H1 (cell line): ENCODE measurements around the gene MYL3. TPM values are rescaled to one million over a fixed set of nuclear protein-coding genes. Genes with fewer than 3 reads are reported as not detected.
A peak's percentile ranks its signal among the peaks of the same experiment; 100 is the strongest.

Source experiments
- CTCF ChIA-PET: fragments of 300-600 bp; sonication (Branson Sonifier 250); formaldehyde crosslinking; loops from one replicate; lab custom pipeline; 2021; ENCODE audit not compliant: partially characterized antibody; lab: Charles Lee
- POLR2A ChIA-PET: fragments of 300-600 bp; sonication (Branson Sonifier 250); formaldehyde crosslinking; loops from one replicate; lab custom pipeline; 2021; ENCODE audit warnings: inconsistent platforms; ENCODE audit not compliant: partially characterized antibody; lab: Charles Lee
- DNase-seq, 2 experiments: peaks; one replicate each; pipeline versions ENCODE4 v3.0.0 to v3.0.0-alpha.2; 2010 to 2022; ENCODE audit warnings: low spot score in 2 of 2, low read depth in 1 of 2, mixed read lengths in 1 of 2
- FAIRE-seq: peaks from 2 replicates; lab custom pipeline; 2011; peaks lifted over from hg19 to GRCh38; lab: Jason Lieb, UNC
- H2AFZ ChIP-seq: 2 replicates; pipeline ENCODE4 v1.8.1; 2012; ENCODE audit warnings: low read length, inconsistent platforms
- H2AK5ac ChIP-seq: 2 replicates; pipeline ENCODE4 v1.6.1; 2013; ENCODE audit warnings: low read depth, low read length
- H2BK120ac ChIP-seq: replicated peaks from 2 replicates; pipeline ENCODE3; 2013; ENCODE audit warnings: low read depth, low read length, inconsistent platforms
- H2BK12ac ChIP-seq: 2 replicates; pipeline ENCODE4 v1.6.1; 2013; ENCODE audit warnings: low read depth, low read length
- H2BK15ac ChIP-seq: 2 replicates; pipeline ENCODE4 v1.6.1; 2013; ENCODE audit warnings: low read length
- H2BK20ac ChIP-seq: 2 replicates; pipeline ENCODE4 v1.6.1; 2013; ENCODE audit warnings: low read length
- H2BK5ac ChIP-seq: 2 replicates; pipeline ENCODE4 v1.6.1; 2013; ENCODE audit warnings: low read depth, low read length
- H3K14ac ChIP-seq: 2 replicates; pipeline ENCODE4 v1.6.1; 2013; ENCODE audit warnings: inconsistent platforms; ENCODE audit not compliant: insufficient read length
- H3K18ac ChIP-seq: 2 replicates; pipeline ENCODE4 v1.6.1; 2013; ENCODE audit warnings: low read length; ENCODE audit errors: extremely low read depth
- H3K23ac ChIP-seq: 2 replicates; pipeline ENCODE4 v1.6.1; 2013; ENCODE audit warnings: inconsistent platforms; ENCODE audit not compliant: insufficient read length
- H3K23me2 ChIP-seq: 2 replicates; pipeline ENCODE4 v1.6.1; 2013; ENCODE audit warnings: low read depth, low read length
- H3K27ac ChIP-seq: 2 replicates; pipeline ENCODE4 v1.6.1; 2011; ENCODE audit warnings: low read depth, low read length, inconsistent platforms
- H3K27me3 ChIP-seq, 4 experiments: replicated peaks in 1 of 4; 1 replicate in 1 of 4; 2 replicates in 3 of 4; pipeline versions ENCODE4 v1.6.1 to v1.8.1; 2011 to 2013; ENCODE audit warnings: low read length in 3 of 4, mild to moderate bottlenecking in 3 of 4, inconsistent platforms in 2 of 4, mixed read lengths in 2 of 4, moderate library complexity in 1 of 4; ENCODE audit not compliant: control insufficient read depth in 3 of 4, insufficient read depth in 3 of 4; ENCODE audit errors: extremely low read depth in 1 of 4
- H3K36me3 ChIP-seq, 4 experiments: 2 replicates each; pipeline versions ENCODE4 v1.6.1 to v1.8.1; 2011 to 2013; ENCODE audit warnings: mild to moderate bottlenecking in 4 of 4, low read length in 3 of 4, moderate library complexity in 2 of 4, control low read depth in 1 of 4, inconsistent platforms in 1 of 4; ENCODE audit not compliant: insufficient read depth in 4 of 4, control insufficient read depth in 2 of 4
- H3K4ac ChIP-seq: replicated peaks from 2 replicates; pipeline ENCODE3; 2013; ENCODE audit warnings: low read length, low read depth, mixed read lengths, inconsistent platforms; ENCODE audit not compliant: insufficient read length
- H3K4me1 ChIP-seq, 4 experiments: replicated peaks in 1 of 4; 1 replicate in 1 of 4; 2 replicates in 3 of 4; pipeline versions ENCODE4 v1.6.1 to v1.8.1; 2011 to 2013; ENCODE audit warnings: low read length in 3 of 4, inconsistent platforms in 2 of 4, mixed read lengths in 1 of 4; ENCODE audit not compliant: insufficient read depth in 4 of 4, control insufficient read depth in 3 of 4
- H3K4me2 ChIP-seq, 2 experiments: 2 replicates each; pipeline versions ENCODE4 v1.6.1 to v1.8.1; 2011 to 2013; ENCODE audit warnings: low read depth in 2 of 2, low read length in 2 of 2, control low read depth in 1 of 2, inconsistent platforms in 1 of 2, mild to moderate bottlenecking in 1 of 2; ENCODE audit not compliant: insufficient read depth in 1 of 2
- H3K4me3 ChIP-seq, 4 experiments: fragments of 200-600, 300-600 bp in 1 of 4; sonication (generic), shearing (Covaris generic), sonication (Bioruptor Twin) in 1 of 4; 2 replicates each; pipeline versions ENCODE4 v1.5.1 to v1.8.1; 2011 to 2016; ENCODE audit warnings: low read length in 4 of 4, low read depth in 3 of 4, control low read depth in 2 of 4, inconsistent platforms in 2 of 4, mild to moderate bottlenecking in 2 of 4, mixed read lengths in 1 of 4, moderate library complexity in 1 of 4; ENCODE audit not compliant: insufficient read depth in 2 of 4; ENCODE audit errors: extremely low read depth in 1 of 4
- H3K56ac ChIP-seq: replicated peaks from 2 replicates; pipeline ENCODE3; 2013; ENCODE audit warnings: low read depth, mild to moderate bottlenecking, mixed read lengths, low read length, inconsistent platforms; ENCODE audit not compliant: insufficient read length
- H3K79me1 ChIP-seq: 2 replicates; pipeline ENCODE4 v1.6.1; 2013; ENCODE audit warnings: low read depth, low read length, control low read depth
- H3K79me2 ChIP-seq, 2 experiments: 2 replicates each; pipeline versions ENCODE4 v1.6.1 to v1.8.1; 2012 to 2013; ENCODE audit warnings: low read length in 2 of 2, mild to moderate bottlenecking in 2 of 2, inconsistent platforms in 1 of 2; ENCODE audit not compliant: insufficient read depth in 2 of 2, control insufficient read depth in 1 of 2
- H3K9ac ChIP-seq, 4 experiments: replicated peaks in 1 of 4; 1 replicate in 1 of 4; 2 replicates in 3 of 4; pipeline versions ENCODE4 v1.6.1 to v1.8.1; 2011 to 2013; ENCODE audit warnings: low read depth in 3 of 4, low read length in 3 of 4, control low read depth in 2 of 4, mild to moderate bottlenecking in 2 of 4, moderate library complexity in 2 of 4, inconsistent platforms in 1 of 4; ENCODE audit errors: extremely low read depth in 1 of 4
- H3K9me3 ChIP-seq, 2 experiments: 2 replicates each; pipeline versions ENCODE4 v1.6.1 to v1.8.1; 2012 to 2013; ENCODE audit warnings: mild to moderate bottlenecking in 2 of 2, moderate library complexity in 2 of 2, control low read depth in 1 of 2, inconsistent platforms in 1 of 2, low read depth in 1 of 2, low read length in 1 of 2, mixed read lengths in 1 of 2; ENCODE audit not compliant: insufficient read depth in 2 of 2
- H4K20me1 ChIP-seq, 2 experiments: replicated peaks in 1 of 2; 2 replicates each; pipeline versions ENCODE3 to v1.8.1; 2011 to 2013; ENCODE audit warnings: inconsistent platforms in 2 of 2, low read length in 2 of 2, mild to moderate bottlenecking in 1 of 2; ENCODE audit not compliant: insufficient read depth in 2 of 2, control insufficient read depth in 1 of 2
- H4K5ac ChIP-seq: 2 replicates; pipeline ENCODE4 v1.6.1; 2013; ENCODE audit warnings: low read length, low read depth, mixed read lengths, inconsistent platforms; ENCODE audit not compliant: insufficient read length
- H4K8ac ChIP-seq: 2 replicates; pipeline ENCODE4 v1.8.0; 2013; ENCODE audit warnings: mild to moderate bottlenecking, moderate library complexity, low read length, inconsistent platforms; ENCODE audit not compliant: insufficient read depth; ENCODE audit errors: extremely low read depth
- H4K91ac ChIP-seq: replicated peaks from 2 replicates; pipeline ENCODE3; 2013; ENCODE audit warnings: low read length, mixed read lengths, inconsistent platforms; ENCODE audit not compliant: insufficient read length
- E2F6 ChIP-seq: IDR thresholded peaks from 2 replicates; pipeline ENCODE4 v1.6.1; 2012; ENCODE audit warnings: inconsistent platforms
- EZH2 ChIP-seq: fragments of 200-600 bp; sonication (generic); IDR thresholded peaks from 2 replicates; pipeline ENCODE4 v1.7.1; 2012; ENCODE audit warnings: low read depth, mild to moderate bottlenecking, moderate library complexity, low read length, inconsistent platforms; ENCODE audit not compliant: severe bottlenecking
- KDM4A ChIP-seq: IDR thresholded peaks from one replicate; pipeline ENCODE4 v1.7.1; 2012; ENCODE audit warnings: low read depth, mild to moderate bottlenecking, moderate library complexity, low read length, inconsistent platforms; ENCODE audit not compliant: severe bottlenecking
- KDM5A ChIP-seq: fragments of 200-600 bp; IDR thresholded peaks from 2 replicates; pipeline ENCODE4 v1.7.1; 2012; ENCODE audit warnings: mild to moderate bottlenecking, low read length, inconsistent platforms, mixed read lengths
- MAX ChIP-seq: IDR thresholded peaks from 2 replicates; pipeline ENCODE4 v1.6.1; 2012; ENCODE audit warnings: inconsistent platforms
- SRF ChIP-seq: IDR thresholded peaks from 2 replicates; pipeline ENCODE4 v1.6.1; 2011; ENCODE audit warnings: mild to moderate bottlenecking, low read depth, low read length, moderate library complexity
- SUZ12 ChIP-seq: fragments of 200-600 bp; sonication (generic); IDR thresholded peaks from 2 replicates; pipeline ENCODE4 v1.6.1; 2012; ENCODE audit warnings: mild to moderate bottlenecking, inconsistent platforms, low read length, moderate library complexity, mixed read lengths
- WGBS, 2 experiments: shearing (Covaris generic) in 1 of 2; methylation state at CpG; one replicate each; pipeline versions ENCODE4 v1.1.6 to v1.1.7; 2013 to 2015; ENCODE audit warnings: low lambda C conversion rate in 2 of 2, mixed read lengths in 2 of 2, inconsistent platforms in 1 of 2, low coverage in 1 of 2, missing lambda C conversion rate in 1 of 2; ENCODE audit not compliant: insufficient replicate concordance in 2 of 2, insufficient coverage in 1 of 2, insufficient read length in 1 of 2; ENCODE audit errors: extremely low coverage in 1 of 2, missing lambda C conversion rate in 1 of 2; 5-methylcytosine and 5-hydroxymethylcytosine counted together
- polyA plus RNA-seq, 7 experiments: library from polyadenylated mRNA; depleted of rRNA in 3 of 7; stranded (reverse) in 5 of 7; unstranded in 2 of 7; fragments of >200 nt in 5 of 7; fragments of 200-250 nt in 2 of 7; gene quantifications; 1 replicate in 5 of 7; 2 replicates in 1 of 7; 4 replicates in 1 of 7; pipeline versions ENCODE4 v1.2.1 to v1.2.3, GENCODE V29; 2011 to 2013; ENCODE audit warnings: missing spikeins in 2 of 7, mixed read lengths in 2 of 7
- total RNA-seq: library from RNA; stranded (reverse); fragmentation: NEBNext Ultra II Directional; extraction: Animal tissue kit (Norgen Biotek cat#: 25700); gene quantifications from 2 replicates; pipeline ENCODE4 v1.2.1, GENCODE V29; 2021

MYL3 gene
- total and polyA plus RNA-seq, 2 of the 8 experiments (the other 6 are each of a cell fraction or from before 2014, with no cell fraction given): 0.06 TPM; not detected in 1

DNA sequence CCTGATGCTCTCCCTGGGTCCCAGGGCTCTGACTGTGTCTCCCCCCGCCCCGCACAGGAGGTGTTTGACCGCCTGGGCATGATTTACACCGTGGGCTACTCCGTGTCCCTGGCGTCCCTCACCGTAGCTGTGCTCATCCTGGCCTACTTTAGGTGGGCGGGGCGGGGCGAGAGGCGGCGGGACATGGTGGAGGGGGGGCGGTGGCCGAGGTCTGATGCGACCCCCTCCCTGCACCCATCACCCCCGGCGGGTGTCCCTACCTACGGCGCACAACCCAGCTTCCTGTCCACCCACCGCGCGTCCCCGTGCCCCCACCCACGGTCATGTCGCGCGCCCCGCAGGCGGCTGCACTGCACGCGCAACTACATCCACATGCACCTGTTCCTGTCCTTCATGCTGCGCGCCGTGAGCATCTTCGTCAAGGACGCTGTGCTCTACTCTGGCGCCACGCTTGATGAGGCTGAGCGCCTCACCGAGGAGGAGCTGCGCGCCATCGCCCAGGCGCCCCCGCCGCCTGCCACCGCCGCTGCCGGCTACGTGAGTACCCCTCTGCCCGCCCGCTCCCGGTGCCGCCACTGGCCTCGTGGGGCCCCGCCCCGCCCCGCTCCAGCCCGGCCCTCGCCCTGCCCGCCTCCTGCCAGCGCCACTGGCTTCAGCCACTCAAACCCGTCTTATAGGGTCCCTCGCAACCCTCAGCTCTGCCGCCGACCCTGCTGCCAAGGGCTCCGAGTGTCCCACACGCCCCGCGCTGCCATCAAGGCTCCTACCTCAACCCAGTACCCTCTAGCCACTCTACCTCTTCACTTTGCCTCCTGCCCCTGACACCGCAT is 35.3 kb upstream of the MYL3 start:
- CTCF ChIA-PET: interaction anchor here (0.7 to 13.3 kb wide), 21 partner anchors 8 to 234 kb away, joined by 3 to 91 read pairs (median 5); partner anchors contain the start of gene MYL3
- H3K4me3 ChIP-seq: peak overlapping the region in 2 of 4 experiments; percentile 14 to 51; a peak in 3 of 8 replicates

More for the DNA sequence above, 35.3 kb upstream of the MYL3 start:
- Histone ChIP-seq H3K56ac (no peak overlapping the region), H3K79me2 (no peaks in the 10 kb centered on the region), H3K79me1 (no peaks in the 10 kb centered on the region), H3K23me2 (peaks cover 5% of the 10 kb centered on the region; the same call in 1 of the 2 replicates), H2BK120ac (no peak overlapping the region), H2BK5ac (no peak overlapping the region), H3K18ac (no peak overlapping the region), H2BK20ac (no peak overlapping the region), H2BK12ac (no peak overlapping the region), H4K20me1 (peaks cover 0 to 2% of the 10 kb centered on the region in 2 experiments), H3K23ac (no peak overlapping the region), H3K36me3 (no peaks in the 10 kb centered on the region), H4K5ac (no peak overlapping the region), H3K27ac (no peak overlapping the region), H4K91ac (no peak overlapping the region)
- FAIRE-seq: no peak
- DNase-seq: peak in 1 of 2 experiments; percentile 72
- WGBS, 2 experiments: 39% methylated on average over 28 of the region's 71 CpGs; no CpG with 5 or more reads in 1 of the 2 experiments
- no peak for TF ChIP-seq SRF
- TF ChIP-seq SUZ12: peak; percentile 45; the same call in 1 of the 2 replicates
- TF ChIP-seq KDM4A: peak; percentile 40
- TF ChIP-seq MAX: peak; percentile 65; the same call in 1 of the 2 replicates
- no peak for TF ChIP-seq KDM5A
- TF ChIP-seq EZH2: peak; percentile 44
- peak; percentile 37 for TF ChIP-seq E2F6
- TF ChIP-seq, all 59 proteins: peak for 5
- H3K4ac ChIP-seq: no peak overlapping the region
- POLR2A ChIA-PET: interaction anchor here (0.5 to 1.7 kb wide), 5 partner anchors 16 to 313 kb away, joined by 3 to 5 read pairs (median 3); no protein-coding TSS in a partner anchor
- peaks cover 0 to 40% (median 25%) of the 10 kb centered on the region in 4 experiments; a peak in 6 of 7 replicates for H3K27me3 ChIP-seq
- no peaks in the 10 kb centered on the region for H3K9me3 ChIP-seq
- peaks cover 0 to 7% (median 2%) of the 10 kb centered on the region in 4 experiments; a peak in 4 of 7 replicates for H3K4me1 ChIP-seq
- no peak overlapping the region for H3K9ac ChIP-seq
- peak overlapping the region; percentile 50 to 77 for H3K4me2 ChIP-seq
- no peak overlapping the region for H2AFZ ChIP-seq
- H3K14ac ChIP-seq: no peak overlapping the region
- no peak overlapping the region for H2BK15ac ChIP-seq
- no peak overlapping the region for H2AK5ac ChIP-seq
- H4K8ac ChIP-seq: peak overlapping the region; percentile 43; the same call in 1 of the 2 replicates
